ENCODE measurements around the gene INSL6. TPM values are rescaled to one million over a fixed set of nuclear protein-coding genes. Genes with fewer than 3 reads are reported as not detected.
"Not testable (repeated sequence)": the region's sequence is repeated elsewhere in the genome, so short reads cannot be mapped to it uniquely, and the experiment has no call there.

The INSL6 gene
- 1 to 10 TPM in 1 of 4 donors, under 1 TPM in 3; 0.19 to 1.3 (median 0.41) TPM for polyA plus RNA-seq (ENCODE audit: insufficient read length in 4 of 4)

GRCh38 chr9:5185220-5185840 is at the start of gene INSL6:
TSS of gene INSL6 (minus strand) at chr9:5185639. CDS start at chr9:5185602, 37 bp downstream.
- no peak for DNase-seq (ENCODE audit: low read depth in 4 of 4, low spot score in 2 of 4)

- no peak for DNase-seq (ENCODE audit: low read depth in 4 of 4, low spot score in 2 of 4)
These were observed 45.8 kb upstream of the INSL6 start, which contains the start of gene INSL4 for GRCh38 chr9:5231212-5231611. TSS of gene INSL4 (plus strand) at chr9:5231419. CDS start at chr9:5231524, 105 bp downstream.

GRCh38 chr9:5230554-5230953 is 45.1 kb upstream of the INSL6 start:
- DNase-seq (ENCODE audit: low read depth in 4 of 4, low spot score in 2 of 4) = no peak

- DNase-seq (ENCODE audit: low read depth in 4 of 4, low spot score in 2 of 4) = no peak
These were observed 19.6 kb upstream of the INSL6 start for GRCh38 chr9:5205071-5205470.

GRCh38 chr9:5195463-5195862 is 10.0 kb upstream of the INSL6 start:
- no peak for DNase-seq (ENCODE audit: low read depth in 4 of 4, low spot score in 2 of 4)

GRCh38 chr9:5193345-5193744 is 7.9 kb upstream of the INSL6 start:
- DNase-seq (ENCODE audit: low read depth in 4 of 4, low spot score in 2 of 4) = no peak

GRCh38 chr9:5191985-5192384 is 6.5 kb upstream of the INSL6 start:
- no peak for DNase-seq (ENCODE audit: low read depth in 4 of 4, low spot score in 2 of 4)

GRCh38 chr9:5188060-5188984 is 2.9 kb upstream of the INSL6 start:
- DNase-seq (ENCODE audit: low read depth in 4 of 4, low spot score in 2 of 4) = no peak

GRCh38 chr9:5186416-5187169 is 1.2 kb upstream of the INSL6 start:
- peak; percentile 3 to 27 (median 10) for DNase-seq (ENCODE audit: low read depth in 4 of 4, low spot score in 2 of 4)

- DNase-seq (ENCODE audit: low read depth in 4 of 4, low spot score in 2 of 4) = no peak
These were observed 663 bp downstream of the INSL6 start for GRCh38 chr9:5184776-5185175.

GRCh38 chr9:5180631-5181030 is 4.8 kb downstream of the INSL6 start:
- not testable (repeated sequence) for DNase-seq (ENCODE audit: low read depth in 4 of 4, low spot score in 2 of 4)

- DNase-seq (ENCODE audit: low read depth in 4 of 4, low spot score in 2 of 4) = no peak
These were observed 7.2 kb downstream of the INSL6 start for GRCh38 chr9:5178126-5178805.

- DNase-seq (ENCODE audit: low read depth in 4 of 4, low spot score in 2 of 4) = no peak
These were observed 39.2 kb downstream of the INSL6 start for GRCh38 chr9:5146241-5146640.

- DNase-seq (ENCODE audit: low read depth in 4 of 4, low spot score in 2 of 4) = no peak
These were observed 41.2 kb downstream of the INSL6 start for GRCh38 chr9:5144217-5144616.

GRCh38 chr9:5140151-5140550 is 45.3 kb downstream of the INSL6 start:
- no peak for DNase-seq (ENCODE audit: low read depth in 4 of 4, low spot score in 2 of 4)

GRCh38 chr9:5122516-5122915 is 62.9 kb downstream of the INSL6 start:
- DNase-seq (ENCODE audit: low read depth in 4 of 4, low spot score in 2 of 4) = no peak

GRCh38 chr9:5122116-5122515 is 63.3 kb downstream of the INSL6 start:
- no peak for DNase-seq (ENCODE audit: low read depth in 4 of 4, low spot score in 2 of 4)

GRCh38 chr9:5113994-5114748 is 71.3 kb downstream of the INSL6 start:
- DNase-seq (ENCODE audit: low read depth in 4 of 4, low spot score in 2 of 4) = no peak

Data from left renal cortex interstitium (tissue), 4 donors.